CD14-positive monocyte (primary cell): Measurements from ENCODE around the gene SDK1. TPM values are rescaled to one million over a fixed set of nuclear protein-coding genes. Genes with fewer than 3 reads are reported as not detected.

ENCODE experiments used
- DNase-seq, 3 donors: peaks; one replicate each; pipeline ENCODE4 v3.0.0-alpha.2; 2011 to 2022
- H2AFZ ChIP-seq: 2 replicates; pipeline ENCODE4 v1.6.0; 2012; ENCODE audit warnings: mild to moderate bottlenecking, low read depth, low read length, inconsistent platforms; ENCODE audit not compliant: insufficient read depth, poor library complexity, severe bottlenecking
- H3K27ac ChIP-seq, 2 donors: 1 replicate in 1 of 2; 2 replicates in 1 of 2; pipeline ENCODE4 v1.5.1; 2012 to 2013; ENCODE audit warnings: low read length in 2 of 2, control low read depth in 1 of 2, inconsistent platforms in 1 of 2, low read depth in 1 of 2, mild to moderate bottlenecking in 1 of 2
- H3K27me3 ChIP-seq, 2 donors: one replicate each; pipeline versions ENCODE4 v1.6.0 to v1.6.1; 2011 to 2013; ENCODE audit warnings: low read length in 2 of 2; ENCODE audit not compliant: control insufficient read depth in 2 of 2, insufficient read depth in 2 of 2
- H3K36me3 ChIP-seq, 2 donors: replicated peaks in 1 of 2; 1 replicate in 1 of 2; 2 replicates in 1 of 2; pipeline versions ENCODE4 v1.5.1 to v1.6.1; 2012 to 2013; ENCODE audit warnings: low read length in 2 of 2, control low read depth in 1 of 2, inconsistent platforms in 1 of 2, mild to moderate bottlenecking in 1 of 2; ENCODE audit not compliant: insufficient read depth in 2 of 2, control insufficient read depth in 1 of 2
- H3K4me1 ChIP-seq, 2 donors: 1 replicate in 1 of 2; 2 replicates in 1 of 2; pipeline versions ENCODE4 v1.5.1 to v1.6.1; 2012 to 2013; ENCODE audit warnings: low read length in 2 of 2, control low read depth in 1 of 2, inconsistent platforms in 1 of 2, mild to moderate bottlenecking in 1 of 2, moderate library complexity in 1 of 2; ENCODE audit not compliant: insufficient read depth in 2 of 2, control insufficient read depth in 1 of 2
- H3K4me2 ChIP-seq: replicated peaks from 2 replicates; pipeline ENCODE3; 2012; ENCODE audit warnings: low read length, moderate library complexity, mild to moderate bottlenecking; ENCODE audit not compliant: poor library complexity, severe bottlenecking; ENCODE audit errors: extremely low read depth
- H3K4me3 ChIP-seq, 3 experiments: fragments of 200-600 bp in 1 of 3; sonication (generic) in 1 of 3; replicated peaks in 1 of 3; 1 replicate in 2 of 3; 2 replicates in 1 of 3; pipeline ENCODE4 v1.5.1; 2011 to 2013; ENCODE audit warnings: low read length in 3 of 3, mild to moderate bottlenecking in 3 of 3, control low read depth in 2 of 3, low read depth in 2 of 3, inconsistent platforms in 1 of 3, moderate library complexity in 1 of 3
- H3K79me2 ChIP-seq: 2 replicates; pipeline ENCODE4 v1.6.0; 2012; ENCODE audit warnings: mild to moderate bottlenecking, control low read depth, inconsistent platforms, low read length, moderate library complexity; ENCODE audit not compliant: insufficient read depth
- H3K9ac ChIP-seq: 2 replicates; pipeline ENCODE4 v1.6.0; 2017; ENCODE audit warnings: low read length, mild to moderate bottlenecking; ENCODE audit not compliant: insufficient read depth, poor library complexity, severe bottlenecking
- H3K9me3 ChIP-seq, 2 donors: replicated peaks in 1 of 2; 1 replicate in 1 of 2; 2 replicates in 1 of 2; pipeline versions ENCODE4 v1.5.1 to v1.6.1; 2012 to 2013; ENCODE audit warnings: low read length in 2 of 2, control low read depth in 1 of 2; ENCODE audit not compliant: control insufficient read depth in 1 of 2, insufficient read depth in 1 of 2
- H4K20me1 ChIP-seq: 2 replicates; pipeline ENCODE4 v1.6.0; 2012; ENCODE audit warnings: mild to moderate bottlenecking, low read length, control low read depth, moderate library complexity; ENCODE audit not compliant: insufficient read depth
- H3K27ac Mint-ChIP-seq, 7 donors: one replicate each; pipeline ENCODE4 v1.8.0; 2020; ENCODE audit warnings: mild to moderate bottlenecking in 7 of 7, mixed read lengths in 7 of 7, moderate library complexity in 6 of 7, inconsistent platforms in 2 of 7
- H3K27me3 Mint-ChIP-seq, 3 donors: one replicate each; pipeline ENCODE4 v1.8.0; 2021 to 2022; ENCODE audit warnings: low read depth in 3 of 3, mild to moderate bottlenecking in 3 of 3, mixed read lengths in 3 of 3, moderate library complexity in 3 of 3, inconsistent platforms in 1 of 3
- H3K36me3 Mint-ChIP-seq, 2 donors: one replicate each; pipeline ENCODE4 v1.8.0; 2020; ENCODE audit warnings: mixed read lengths in 2 of 2, inconsistent platforms in 1 of 2, mild to moderate bottlenecking in 1 of 2
- H3K4me1 Mint-ChIP-seq: one replicate; pipeline ENCODE4 v1.8.0; 2020; ENCODE audit warnings: mild to moderate bottlenecking, mixed read lengths
- H3K4me3 Mint-ChIP-seq, 2 donors: one replicate each; pipeline ENCODE4 v1.8.0; 2020; ENCODE audit warnings: mild to moderate bottlenecking in 2 of 2, mixed read lengths in 2 of 2, moderate library complexity in 1 of 2
- H3K9me3 Mint-ChIP-seq, 7 donors: one replicate each; pipeline ENCODE4 v1.8.0; 2020 to 2022; ENCODE audit warnings: mixed read lengths in 7 of 7, mild to moderate bottlenecking in 6 of 7, moderate library complexity in 6 of 7, inconsistent platforms in 2 of 7
- WGBS: methylation state at CpG from one replicate; pipeline ENCODE4 v1.1.5; 2013; ENCODE audit warnings: missing lambda C conversion rate; ENCODE audit not compliant: insufficient coverage; 5-methylcytosine and 5-hydroxymethylcytosine counted together
- intact Hi-C, 2 donors: fragments of 100-400 bp; cut with micrococcal nuclease; formaldehyde crosslinking; loops; one replicate each; pipeline versions ENCODE4 v1.15.0 to v1.15.1; 2023
- polyA plus RNA-seq, 3 donors: library from polyadenylated mRNA; depleted of rRNA in 1 of 3; unstranded in 2 of 3; stranded (reverse) in 1 of 3; fragments of 300-500 nt in 2 of 3; fragments of >200 nt in 1 of 3; fragmentation: Illumina TruSeq in 2 of 3; gene quantifications; 1 replicate in 2 of 3; 2 replicates in 1 of 3; pipeline ENCODE4 v1.2.3, GENCODE V29; 2012 to 2021
- TF ChIP-seq, protein P1 (sequence below): fragments of 200-600 bp; IDR thresholded peaks from one replicate; pipeline ENCODE4 v1.8.0; 2022; ENCODE audit warnings: antibody characterized with exemption, mild to moderate bottlenecking

The SDK1 gene
- polyA plus RNA-seq, 3 donors, result 0.01 TPM; not detected in 2

DNA sequence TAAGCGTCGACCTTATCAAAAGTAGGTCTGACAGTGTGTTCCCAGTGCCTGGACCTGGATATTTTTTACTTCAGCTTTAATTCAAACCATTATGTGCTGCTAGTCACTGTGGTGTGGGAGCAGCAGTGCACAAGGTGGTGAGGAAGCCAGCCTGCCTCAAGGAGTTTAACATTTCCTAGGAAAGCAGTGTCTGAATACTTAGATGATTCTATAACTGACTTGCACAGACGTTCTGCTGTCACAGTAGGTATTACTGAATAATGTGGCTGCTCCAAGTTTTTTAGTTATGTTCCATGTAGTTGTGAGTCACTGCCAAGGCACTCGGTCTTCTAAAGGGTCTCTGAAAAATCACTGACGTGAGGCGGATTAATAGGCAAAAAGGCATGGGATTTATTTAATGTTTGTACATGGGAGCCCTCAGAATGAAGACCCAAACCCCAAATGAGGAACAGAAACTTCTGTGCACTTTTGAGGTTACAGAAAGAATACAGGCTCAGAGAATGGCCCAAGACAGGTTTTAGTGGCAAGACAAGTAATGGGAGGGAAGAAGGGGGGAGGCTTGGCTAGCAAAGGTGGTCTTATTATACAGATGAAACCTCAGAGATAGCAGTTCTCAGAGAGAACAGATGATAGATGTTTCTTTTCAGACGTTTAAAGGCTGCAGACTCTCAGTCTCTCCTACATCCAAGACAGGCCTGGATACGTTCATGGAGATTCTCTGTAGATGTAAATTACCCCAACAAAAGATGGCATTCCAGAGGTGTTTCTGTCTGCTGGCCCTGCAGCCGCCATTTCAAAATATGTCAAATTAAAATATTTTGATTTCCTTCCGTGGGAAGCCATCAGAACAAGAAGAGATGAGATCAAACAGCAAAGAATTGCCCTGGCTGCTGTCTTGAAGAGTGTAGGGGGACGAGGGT, 209.3 kb downstream of the SDK1 start:
- Histone ChIP-seq H2AFZ (no peak overlapping the region), H3K4me2 (no peak overlapping the region), H4K20me1 (no peaks in the 10 kb centered on the region), H3K36me3 (no peaks in the 10 kb centered on the region), H3K4me3 (no peak overlapping the region), H3K79me2 (no peaks in the 10 kb centered on the region), H3K4me1 (no peaks in the 10 kb centered on the region), H3K9me3 (no peaks in the 10 kb centered on the region), H3K9ac (no peak overlapping the region), H3K27me3 (no peaks in the 10 kb centered on the region), H3K27ac (no peak overlapping the region)
- Mint-ChIP-seq H3K27me3 (peaks cover 0 to 3% (median 1%) of the 10 kb centered on the region in 3 donors), H3K27ac (no peak overlapping the region), H3K9me3 (peaks cover 0 to 17% (median 9%) of the 10 kb centered on the region in 7 donors), H3K36me3 (no peaks in the 10 kb centered on the region), H3K4me3 (no peak overlapping the region), H3K4me1 (no peaks in the 10 kb centered on the region)
- intact Hi-C loops, result no loop called here
- DNase-seq, result no peak
- TF ChIP-seq, protein P1, sequence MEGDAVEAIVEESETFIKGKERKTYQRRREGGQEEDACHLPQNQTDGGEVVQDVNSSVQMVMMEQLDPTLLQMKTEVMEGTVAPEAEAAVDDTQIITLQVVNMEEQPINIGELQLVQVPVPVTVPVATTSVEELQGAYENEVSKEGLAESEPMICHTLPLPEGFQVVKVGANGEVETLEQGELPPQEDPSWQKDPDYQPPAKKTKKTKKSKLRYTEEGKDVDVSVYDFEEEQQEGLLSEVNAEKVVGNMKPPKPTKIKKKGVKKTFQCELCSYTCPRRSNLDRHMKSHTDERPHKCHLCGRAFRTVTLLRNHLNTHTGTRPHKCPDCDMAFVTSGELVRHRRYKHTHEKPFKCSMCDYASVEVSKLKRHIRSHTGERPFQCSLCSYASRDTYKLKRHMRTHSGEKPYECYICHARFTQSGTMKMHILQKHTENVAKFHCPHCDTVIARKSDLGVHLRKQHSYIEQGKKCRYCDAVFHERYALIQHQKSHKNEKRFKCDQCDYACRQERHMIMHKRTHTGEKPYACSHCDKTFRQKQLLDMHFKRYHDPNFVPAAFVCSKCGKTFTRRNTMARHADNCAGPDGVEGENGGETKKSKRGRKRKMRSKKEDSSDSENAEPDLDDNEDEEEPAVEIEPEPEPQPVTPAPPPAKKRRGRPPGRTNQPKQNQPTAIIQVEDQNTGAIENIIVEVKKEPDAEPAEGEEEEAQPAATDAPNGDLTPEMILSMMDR, result no peak
- WGBS, result 88% methylated on average over 7 of the region's 11 CpGs

DNA sequence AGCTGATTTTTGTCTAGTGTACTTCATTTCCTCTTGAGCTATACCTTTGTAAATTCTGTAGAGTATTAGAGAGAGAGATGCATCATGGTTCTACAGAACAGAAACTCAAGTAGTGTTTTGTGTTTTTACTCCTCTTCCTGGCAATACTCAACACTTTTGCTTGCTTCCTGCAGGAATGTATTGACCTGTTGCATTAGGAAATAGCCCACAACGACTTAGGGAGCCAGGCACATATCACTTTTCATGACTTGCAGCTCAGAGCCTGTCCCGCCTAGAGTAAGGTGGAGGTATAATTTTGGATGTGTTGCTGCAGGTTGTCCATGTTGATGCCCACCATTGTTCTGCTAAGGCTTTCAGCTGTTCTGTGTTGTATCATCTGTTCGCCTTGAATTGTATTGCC, 216.3 kb downstream of the SDK1 start:
- Histone ChIP-seq H4K20me1 (no peaks in the 10 kb centered on the region), H3K9ac (no peak overlapping the region), H3K79me2 (no peaks in the 10 kb centered on the region), H3K27me3 (no peaks in the 10 kb centered on the region), H2AFZ (no peak overlapping the region), H3K4me2 (no peak overlapping the region), H3K27ac (no peak overlapping the region), H3K36me3 (no peaks in the 10 kb centered on the region), H3K4me3 (no peak overlapping the region), H3K9me3 (no peaks in the 10 kb centered on the region), H3K4me1 (no peaks in the 10 kb centered on the region)
- Mint-ChIP-seq H3K27ac (no peak overlapping the region), H3K36me3 (no peaks in the 10 kb centered on the region), H3K9me3 (no peaks in the 10 kb centered on the region), H3K4me3 (no peak overlapping the region), H3K4me1 (no peaks in the 10 kb centered on the region), H3K27me3 (peaks cover 0 to 3% (median 0%) of the 10 kb centered on the region in 3 donors)
- 69% methylated on average over 3 of the region's 3 CpGs for WGBS
- TF ChIP-seq, protein P1, result no peak
- intact Hi-C loops, result no loop called here
- no peak for DNase-seq
